ENCODE results near the gene APCDD1L.
"Not testable (repeated sequence)": the region's sequence is repeated elsewhere in the genome, so short reads cannot be mapped to it uniquely, and the experiment has no call there.

DNA sequence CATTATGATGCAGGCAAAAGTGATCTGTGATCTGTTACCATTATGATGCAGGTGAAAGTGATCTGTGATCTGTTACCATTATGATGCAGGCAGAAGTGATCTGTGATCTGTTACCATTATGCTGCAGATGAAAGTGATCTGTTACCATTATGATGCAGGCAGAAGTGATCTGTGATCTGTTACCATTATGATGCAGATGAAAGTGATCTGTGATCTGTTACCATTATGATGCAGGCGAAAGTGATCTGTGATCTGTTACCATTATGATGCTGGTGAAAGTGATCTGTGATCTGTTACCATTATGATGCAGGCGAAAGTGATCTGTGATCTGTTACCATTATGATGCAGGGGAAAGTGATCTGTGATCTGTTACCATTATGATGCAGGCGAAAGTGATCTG, 87.6 kb downstream of the APCDD1L start:
- TF ChIP-seq, protein P1, sequence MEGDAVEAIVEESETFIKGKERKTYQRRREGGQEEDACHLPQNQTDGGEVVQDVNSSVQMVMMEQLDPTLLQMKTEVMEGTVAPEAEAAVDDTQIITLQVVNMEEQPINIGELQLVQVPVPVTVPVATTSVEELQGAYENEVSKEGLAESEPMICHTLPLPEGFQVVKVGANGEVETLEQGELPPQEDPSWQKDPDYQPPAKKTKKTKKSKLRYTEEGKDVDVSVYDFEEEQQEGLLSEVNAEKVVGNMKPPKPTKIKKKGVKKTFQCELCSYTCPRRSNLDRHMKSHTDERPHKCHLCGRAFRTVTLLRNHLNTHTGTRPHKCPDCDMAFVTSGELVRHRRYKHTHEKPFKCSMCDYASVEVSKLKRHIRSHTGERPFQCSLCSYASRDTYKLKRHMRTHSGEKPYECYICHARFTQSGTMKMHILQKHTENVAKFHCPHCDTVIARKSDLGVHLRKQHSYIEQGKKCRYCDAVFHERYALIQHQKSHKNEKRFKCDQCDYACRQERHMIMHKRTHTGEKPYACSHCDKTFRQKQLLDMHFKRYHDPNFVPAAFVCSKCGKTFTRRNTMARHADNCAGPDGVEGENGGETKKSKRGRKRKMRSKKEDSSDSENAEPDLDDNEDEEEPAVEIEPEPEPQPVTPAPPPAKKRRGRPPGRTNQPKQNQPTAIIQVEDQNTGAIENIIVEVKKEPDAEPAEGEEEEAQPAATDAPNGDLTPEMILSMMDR (IDR thresholded peaks at IDR 0.05): not testable (repeated sequence)
- TF ChIP-seq POLR2A, POLR2AphosphoS5 (IDR thresholded peaks at IDR 0.05): not testable (repeated sequence)

Measured in breast epithelium (tissue), 3 donors.